EH (cell line): Measurements from ENCODE around the gene SPINDOC.
A peak's percentile ranks its signal among the peaks of the same experiment; 100 is the strongest.

Source experiments
- DNase-seq: peaks from one replicate; pipeline ENCODE4 v3.0.0-alpha.2; 2015; ENCODE audit warnings: low read depth

The SPINDOC gene

DNA sequence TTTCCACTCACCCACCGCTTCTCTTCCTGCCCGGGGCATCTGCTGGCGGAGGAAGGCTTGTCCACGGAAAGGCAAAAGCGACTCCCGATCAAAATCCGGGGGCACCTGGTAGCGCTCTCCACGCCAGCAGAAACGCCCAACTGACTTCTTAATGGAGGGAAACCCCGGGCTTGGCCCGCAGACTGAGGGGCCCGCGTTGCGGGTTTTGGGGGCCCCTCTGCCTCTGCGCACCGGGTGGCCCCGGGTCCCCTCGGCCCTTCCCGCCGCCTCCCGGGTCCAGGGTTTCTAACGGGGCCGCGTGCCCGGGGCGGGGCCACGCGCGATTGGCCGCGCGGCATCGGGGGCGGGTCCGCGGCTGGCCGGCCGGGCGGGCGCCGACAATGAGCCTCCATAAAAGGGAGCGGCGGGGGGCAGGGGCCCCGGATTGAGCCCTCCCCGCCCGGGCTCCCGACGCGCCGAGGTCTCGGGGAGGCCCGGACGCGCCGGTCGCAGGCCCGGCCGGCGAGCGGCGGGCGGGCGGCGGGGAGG is at the start of gene SPINDOC:
Gene SPINDOC (plus strand): TSS at position 422 of the 528 bp plus-strand sequence. CDS start 231 bp downstream, outside the sequence.
- DNase-seq: peak; percentile 78

- DNase-seq: no peak
These were observed 49.5 kb upstream of the SPINDOC start for GRCh38 chr11:63763496-63764339.

DNA sequence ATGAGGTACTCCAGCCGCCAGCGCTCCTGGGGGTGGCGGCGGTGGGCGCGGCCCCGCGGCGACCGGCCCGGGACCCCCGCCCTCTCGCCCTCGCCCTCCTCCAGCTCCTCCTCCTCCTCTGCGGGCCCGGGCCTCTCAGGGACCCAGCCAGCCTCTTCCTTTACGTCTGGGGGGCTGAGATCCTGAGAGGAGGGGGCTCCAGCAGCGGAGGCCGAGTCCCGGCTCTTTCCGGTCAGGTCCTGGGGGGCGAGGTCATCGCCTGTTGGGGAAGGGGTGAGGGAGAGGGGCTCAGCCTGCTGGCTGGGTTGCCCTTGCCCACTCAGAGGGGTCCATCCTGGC is 48.9 kb upstream of the SPINDOC start:
- DNase-seq: no peak

GRCh38 chr11:63764679-63765647 is 48.3 kb upstream of the SPINDOC start:
- DNase-seq: no peak

DNA sequence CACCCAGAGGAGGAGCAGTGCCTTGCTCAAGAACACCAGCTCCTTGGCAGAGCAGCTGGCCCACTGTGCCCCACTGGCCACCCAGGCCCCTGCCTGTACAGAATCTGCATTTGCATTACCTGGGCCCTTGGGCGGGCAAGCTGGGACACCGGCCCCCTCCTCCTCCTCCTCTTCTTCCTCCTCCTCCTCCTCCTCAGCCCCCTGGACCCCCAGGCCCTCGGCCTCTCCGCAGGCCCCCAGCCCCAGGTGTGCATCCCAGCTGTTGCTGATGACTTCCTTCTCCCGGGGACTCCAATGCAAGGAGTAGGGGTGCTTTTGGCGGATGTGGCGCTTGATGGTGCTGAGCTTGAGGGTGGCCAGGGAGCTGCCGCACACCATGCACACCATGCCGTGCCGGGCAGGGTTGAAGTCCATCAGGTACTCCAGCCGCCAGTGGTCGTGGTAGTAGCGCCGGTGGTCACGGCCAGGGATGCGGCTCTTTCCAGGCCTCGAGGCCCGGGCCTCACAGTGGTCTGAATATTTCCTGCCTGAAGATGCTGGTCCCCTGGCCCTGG is 47.5 kb upstream of the SPINDOC start:
- DNase-seq: no peak

GRCh38 chr11:63766531-63767235 is 46.6 kb upstream of the SPINDOC start:
- no peak for DNase-seq

- DNase-seq: no peak
These were observed 46.0 kb upstream of the SPINDOC start for GRCh38 chr11:63767267-63767564.

- DNase-seq: peak; percentile 87
These were observed 45.6 kb upstream of the SPINDOC start for GRCh38 chr11:63767565-63768236.

- DNase-seq: peak; percentile 74
These were observed 44.8 kb upstream of the SPINDOC start, which contains the start of gene ZFTA for GRCh38 chr11:63768237-63769041. Gene ZFTA, minus strand, starts transcription at chr11:63768775. Its CDS starts 153 bp downstream, at chr11:63768622.

DNA sequence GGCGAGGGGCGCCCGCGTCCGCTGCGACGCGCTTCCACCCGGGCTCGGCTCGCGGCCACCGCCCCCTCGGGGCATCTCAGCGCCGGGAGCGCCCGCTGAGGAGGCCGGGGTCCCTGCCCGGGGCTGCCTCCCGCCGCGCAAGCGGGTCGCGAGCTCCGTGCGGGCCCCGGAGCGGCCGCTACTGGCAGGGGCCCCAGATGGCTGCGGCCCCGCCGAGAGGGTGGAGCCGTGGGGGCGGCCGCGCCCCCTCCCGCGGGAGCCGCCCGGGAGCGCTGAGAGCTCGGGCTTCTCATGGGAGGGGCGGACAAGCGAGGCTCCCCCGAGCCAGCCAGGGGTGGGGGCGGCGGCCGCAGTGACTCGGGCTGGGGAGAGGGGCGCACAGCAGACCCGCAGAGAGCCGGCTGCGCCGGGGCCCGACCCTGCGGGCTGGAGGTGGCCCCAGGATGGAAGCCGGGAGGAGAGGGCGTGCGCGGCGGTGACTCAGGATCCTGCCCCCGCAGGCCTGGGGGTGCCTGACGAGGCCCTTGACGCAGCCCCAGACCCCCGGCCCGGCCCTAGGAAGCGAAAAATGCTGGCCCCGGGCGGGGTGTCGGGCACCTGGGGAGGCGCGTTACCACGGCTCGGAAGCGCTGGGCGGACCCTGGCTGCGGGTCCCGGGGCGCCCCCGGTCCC is 44.1 kb upstream of the SPINDOC start:
- peak; percentile 54 for DNase-seq

- peak; percentile 28 for DNase-seq
These were observed 43.4 kb upstream of the SPINDOC start for GRCh38 chr11:63769714-63770455.

DNA sequence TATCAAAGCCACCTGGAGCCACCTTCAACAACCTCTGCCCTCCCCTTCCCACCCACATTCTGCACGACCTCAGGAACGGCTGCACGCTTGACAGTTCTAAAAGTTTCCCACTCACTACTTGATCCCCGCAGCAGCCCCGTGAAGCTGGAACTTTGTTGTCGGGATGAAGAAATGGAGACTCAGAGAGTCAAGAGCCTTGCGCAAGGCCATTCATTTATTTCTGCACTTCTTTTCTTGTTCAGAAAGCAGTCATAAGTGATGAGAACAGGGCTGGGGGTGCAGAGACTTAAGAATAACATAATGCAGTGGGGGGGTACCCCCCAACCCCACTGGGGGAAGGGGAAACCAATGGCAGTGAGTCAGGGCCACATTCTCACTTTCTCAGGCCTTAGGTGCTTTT is 42.5 kb upstream of the SPINDOC start:
- DNase-seq: no peak

GRCh38 chr11:63771741-63772318 is 41.4 kb upstream of the SPINDOC start:
- DNase-seq: peak; percentile 51

DNA sequence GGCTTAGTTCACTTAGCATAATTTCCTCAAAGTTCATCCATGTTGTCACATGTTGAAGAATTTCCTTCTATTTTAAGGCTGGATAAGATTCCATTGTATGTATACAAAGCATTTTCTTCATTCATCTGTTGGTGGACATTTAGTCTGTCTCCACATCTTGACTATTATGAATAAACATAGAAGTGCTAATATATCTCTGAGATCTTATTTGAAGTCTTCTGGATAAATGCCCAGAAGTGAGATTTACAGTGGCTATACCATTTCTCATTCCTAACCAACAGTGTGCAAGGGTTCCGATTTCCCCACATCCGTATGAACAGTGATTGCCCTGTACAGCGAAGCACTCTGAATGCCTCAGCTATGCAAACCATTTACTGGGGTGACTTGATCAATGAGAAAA is 38.1 kb upstream of the SPINDOC start:
- DNase-seq: no peak

DNA sequence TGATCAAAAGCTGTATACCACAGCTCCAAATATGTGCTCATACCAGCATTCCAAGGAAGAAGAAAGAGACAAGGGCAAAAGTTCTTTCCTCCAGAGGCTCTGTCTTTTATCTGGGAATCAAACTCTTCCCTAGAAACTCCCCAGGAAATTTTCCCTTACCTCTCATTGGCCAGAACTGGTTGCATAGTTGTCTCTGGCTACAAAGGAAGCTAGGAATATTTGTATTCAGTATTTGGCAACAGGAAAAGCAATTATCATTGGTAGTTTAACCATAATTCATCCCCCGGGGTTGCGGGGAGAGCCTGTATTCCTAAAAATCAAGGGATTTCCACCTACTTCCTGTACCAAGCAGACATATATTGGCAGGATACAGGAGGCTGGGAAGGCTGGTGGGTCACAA is 34.2 kb upstream of the SPINDOC start:
- DNase-seq: peak; percentile 81

DNA sequence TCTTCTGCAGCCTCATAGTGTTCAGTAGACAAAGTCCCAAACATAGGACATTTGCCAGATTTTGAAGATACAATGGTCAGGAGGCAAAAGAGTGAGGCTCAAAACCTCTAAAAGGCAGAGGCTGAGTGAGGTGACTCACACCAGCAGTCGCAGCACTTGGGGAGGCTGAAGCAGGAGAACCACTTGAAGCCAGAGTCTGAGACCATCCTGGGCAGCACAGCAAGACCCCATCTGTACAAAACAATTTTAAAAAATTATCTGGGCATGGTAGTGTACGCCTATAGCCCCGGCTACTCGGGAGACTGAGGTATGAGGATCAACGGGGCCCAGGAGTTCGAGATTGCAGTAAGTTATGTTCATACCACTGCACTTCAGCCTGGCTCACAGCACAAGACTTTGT is 30.5 kb upstream of the SPINDOC start:
- no peak for DNase-seq

DNA sequence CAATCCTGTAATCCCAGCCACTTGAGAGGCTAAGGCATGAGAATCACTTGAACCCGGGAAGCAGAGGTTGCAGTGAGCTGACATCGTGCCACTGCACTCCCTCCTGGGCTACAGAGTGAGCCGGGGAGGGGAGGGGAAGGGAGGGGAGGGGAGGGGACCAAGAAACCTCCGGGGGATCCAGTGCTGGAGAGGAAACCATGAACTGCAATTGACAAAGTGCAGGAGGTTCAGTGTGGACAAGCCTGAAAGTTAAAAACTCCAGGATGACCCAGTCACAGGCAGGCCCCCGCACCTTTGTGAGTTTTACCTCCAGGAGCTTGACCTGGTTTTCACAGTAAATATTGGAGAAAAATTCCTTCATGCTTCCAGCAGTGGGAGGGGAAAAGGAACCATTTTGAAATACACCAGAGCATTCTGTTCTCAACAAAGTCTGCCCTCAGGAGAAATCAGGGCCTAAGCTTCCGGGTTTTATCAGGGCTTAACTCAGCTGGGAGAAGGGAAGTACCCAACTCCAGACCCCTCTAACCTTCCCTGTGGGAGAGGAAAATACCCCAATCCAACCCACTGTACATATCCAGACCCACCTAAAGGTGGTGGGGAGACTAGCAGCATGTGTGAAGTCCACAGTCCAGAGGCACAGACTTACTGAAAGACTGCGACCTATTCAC is 29.2 kb upstream of the SPINDOC start:
- DNase-seq: no peak

- no peak for DNase-seq
These were observed 27.4 kb upstream of the SPINDOC start for GRCh38 chr11:63785823-63786222.
